Ishikawa (cell line): ENCODE results near the gene AGPAT3.
A peak's percentile ranks its signal among the peaks of the same experiment; 100 is the strongest.

Source experiments
- CEBPB ChIP-seq: IDR thresholded peaks from 2 replicates; pipeline ENCODE4 v1.6.1; 2012
- CREB1 ChIP-seq: IDR thresholded peaks from 2 replicates; pipeline ENCODE4 v1.6.1; 2012; ENCODE audit warnings: low read depth
- EGR1 ChIP-seq: IDR thresholded peaks from 2 replicates; pipeline ENCODE4 v1.6.1; 2012
- EP300 ChIP-seq: IDR thresholded peaks from 2 replicates; pipeline ENCODE4 v1.6.1; 2012; ENCODE audit warnings: borderline replicate concordance
- FOXM1 ChIP-seq: IDR thresholded peaks from 2 replicates; pipeline ENCODE4 v1.6.1; 2012; ENCODE audit warnings: low read depth, borderline replicate concordance
- NFIC ChIP-seq: IDR thresholded peaks from 2 replicates; pipeline ENCODE4 v1.6.1; 2012
- RAD21 ChIP-seq: IDR thresholded peaks from 2 replicates; pipeline ENCODE4 v1.6.1; 2012; ENCODE audit warnings: low read depth
- REST ChIP-seq: IDR thresholded peaks from 2 replicates; pipeline ENCODE4 v1.6.1; 2012; ENCODE audit warnings: low read depth, mild to moderate bottlenecking
- TAF1 ChIP-seq: IDR thresholded peaks from 2 replicates; pipeline ENCODE4 v1.6.1; 2012; ENCODE audit warnings: low read depth, mild to moderate bottlenecking
- TCF12 ChIP-seq: IDR thresholded peaks from 2 replicates; pipeline ENCODE4 v1.6.1; 2012; ENCODE audit warnings: low read depth
- TEAD4 ChIP-seq: IDR thresholded peaks from 2 replicates; pipeline ENCODE4 v1.6.1; 2012
- YY1 ChIP-seq: IDR thresholded peaks from 2 replicates; pipeline ENCODE4 v1.6.1; 2012; ENCODE audit warnings: low read depth
- ZBTB7A ChIP-seq: IDR thresholded peaks from 2 replicates; pipeline ENCODE4 v1.6.1; 2012; ENCODE audit warnings: low read depth
- TF ChIP-seq, protein P1 (sequence below): IDR thresholded peaks from 2 replicates; pipeline ENCODE4 v1.6.1; 2012
- TF ChIP-seq, protein P2 (sequence below): IDR thresholded peaks from 2 replicates; pipeline ENCODE4 v1.6.1; 2012

AGPAT3 gene

GRCh38 chr21:43954896-43955295 is 89.9 kb downstream of the AGPAT3 start:
- TF ChIP-seq FOXM1 = no peak
- TF ChIP-seq EP300 = no peak
- no peak for TF ChIP-seq TAF1
- TF ChIP-seq ZBTB7A = no peak
- no peak for TF ChIP-seq REST
- no peak for TF ChIP-seq TCF12
- TF ChIP-seq NFIC = no peak
- TF ChIP-seq CREB1 = no peak
- TF ChIP-seq RAD21 = no peak
- TF ChIP-seq EGR1 = no peak
- TF ChIP-seq YY1 = no peak
- TF ChIP-seq, protein P1, sequence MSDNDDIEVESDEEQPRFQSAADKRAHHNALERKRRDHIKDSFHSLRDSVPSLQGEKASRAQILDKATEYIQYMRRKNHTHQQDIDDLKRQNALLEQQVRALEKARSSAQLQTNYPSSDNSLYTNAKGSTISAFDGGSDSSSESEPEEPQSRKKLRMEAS = no peak
- TF ChIP-seq, protein P2, sequence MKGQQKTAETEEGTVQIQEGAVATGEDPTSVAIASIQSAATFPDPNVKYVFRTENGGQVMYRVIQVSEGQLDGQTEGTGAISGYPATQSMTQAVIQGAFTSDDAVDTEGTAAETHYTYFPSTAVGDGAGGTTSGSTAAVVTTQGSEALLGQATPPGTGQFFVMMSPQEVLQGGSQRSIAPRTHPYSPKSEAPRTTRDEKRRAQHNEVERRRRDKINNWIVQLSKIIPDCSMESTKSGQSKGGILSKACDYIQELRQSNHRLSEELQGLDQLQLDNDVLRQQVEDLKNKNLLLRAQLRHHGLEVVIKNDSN = no peak
- TF ChIP-seq TEAD4 = no peak
- TF ChIP-seq CEBPB = no peak

DNA sequence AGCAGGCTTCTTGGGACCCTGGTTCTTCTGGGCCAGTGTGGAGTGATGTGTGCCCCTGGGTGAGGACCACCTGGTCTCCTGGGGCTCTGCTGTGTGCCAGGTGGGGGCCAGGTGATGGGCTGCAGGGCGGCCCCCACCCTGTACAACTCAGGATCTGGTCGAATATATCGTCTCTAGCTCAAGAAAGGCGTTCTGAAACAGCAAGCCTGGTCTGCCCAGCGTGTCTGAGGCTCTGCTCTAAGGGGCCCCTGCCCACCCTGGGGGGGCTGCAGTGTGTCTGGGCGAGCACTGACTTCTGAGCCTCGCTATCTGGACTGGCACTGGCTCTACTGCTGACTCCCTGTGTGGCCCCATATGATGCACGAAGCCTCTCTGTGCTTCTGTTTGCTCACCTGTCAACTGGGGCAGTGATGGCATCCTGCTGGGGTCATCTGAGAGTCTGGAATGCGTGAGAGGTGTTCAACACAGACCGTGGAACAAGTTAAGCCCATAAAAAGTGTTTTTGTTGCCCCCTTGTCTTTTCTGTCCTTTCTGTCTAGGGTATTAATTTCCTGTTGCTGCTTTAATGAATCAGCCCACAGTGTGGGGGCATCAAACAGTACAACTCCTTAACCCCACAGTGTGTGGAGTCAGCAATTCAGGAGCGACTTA is 91.1 kb downstream of the AGPAT3 start:
- TF ChIP-seq TEAD4 (peak; percentile 13; the same call in 1 of the 2 replicates), RAD21 (no peak)
- TF ChIP-seq, protein P1 = no peak

DNA sequence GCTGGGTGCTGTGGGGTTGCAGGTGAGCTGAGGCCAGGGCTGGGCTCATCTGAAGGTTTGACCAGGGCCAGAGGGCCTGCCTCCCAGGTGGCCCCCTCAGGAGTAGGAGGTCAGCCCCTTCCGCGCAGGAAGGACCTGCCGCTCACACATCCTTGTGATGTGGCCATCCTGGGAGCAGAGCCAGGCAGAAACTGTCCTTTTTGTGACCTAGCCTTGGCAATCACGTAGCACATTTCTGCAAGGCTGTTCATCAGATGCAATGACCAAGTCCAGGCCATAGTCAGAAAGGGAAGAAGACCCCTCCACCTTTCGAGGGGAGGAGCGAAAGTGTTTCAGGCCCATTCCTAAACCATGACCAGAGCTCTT is 91.6 kb downstream of the AGPAT3 start:
- TF ChIP-seq, protein P2 = no peak
- TF ChIP-seq CEBPB (no peak), TAF1 (no peak), NFIC (no peak)

- TF ChIP-seq NFIC = no peak
- TF ChIP-seq YY1 = no peak
- no peak for TF ChIP-seq ZBTB7A
- TF ChIP-seq RAD21 = no peak
- TF ChIP-seq FOXM1 = no peak
- TF ChIP-seq CEBPB = no peak
- no peak for TF ChIP-seq TCF12
Measured at GRCh38 chr21:43957128-43957571, 92.1 kb downstream of the AGPAT3 start.

DNA sequence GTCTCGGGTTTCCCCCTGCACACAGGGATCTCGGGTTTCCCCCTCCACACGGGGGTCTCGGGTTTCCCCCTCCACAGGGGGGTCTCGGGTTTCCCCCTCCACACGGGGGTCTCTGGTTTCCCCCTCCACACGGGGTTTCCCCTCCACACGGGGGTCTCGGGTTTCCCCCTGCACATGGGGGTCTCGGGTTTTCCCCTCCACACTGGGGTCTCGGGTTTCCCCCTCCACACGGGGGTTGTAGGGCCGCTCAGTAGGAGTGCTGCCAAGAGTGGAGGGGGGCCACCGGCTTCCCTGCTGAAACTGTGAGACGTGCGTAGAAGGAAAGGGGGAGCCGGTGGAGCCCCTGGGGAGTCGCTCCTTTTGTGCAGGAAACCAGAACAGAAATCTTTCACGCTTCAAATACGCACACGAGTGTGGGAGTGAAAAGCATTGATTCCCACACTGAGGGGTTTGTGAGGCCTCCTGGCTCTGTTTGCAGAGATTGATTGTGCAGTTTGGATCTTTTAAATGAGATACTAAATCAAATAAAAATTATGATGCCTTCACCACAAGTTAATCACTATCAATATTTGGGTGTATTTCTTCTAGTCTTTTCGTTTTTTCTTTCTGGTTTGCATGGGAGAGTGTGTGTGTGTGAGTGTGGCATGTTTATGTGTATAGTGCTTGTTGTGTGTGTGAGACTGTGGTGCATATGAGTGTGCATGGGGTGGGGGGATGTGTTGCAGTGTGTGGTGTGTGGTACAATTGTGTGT is 92.8 kb downstream of the AGPAT3 start:
- no peak for TF ChIP-seq CEBPB
- TF ChIP-seq YY1 = no peak
- TF ChIP-seq FOXM1 = no peak
- TF ChIP-seq TEAD4 = no peak
- no peak for TF ChIP-seq RAD21
- no peak for TF ChIP-seq ZBTB7A
- TF ChIP-seq TAF1 = no peak
- TF ChIP-seq, protein P2 = no peak
- no peak for TF ChIP-seq REST
- no peak for TF ChIP-seq EGR1
- TF ChIP-seq NFIC = no peak
- TF ChIP-seq EP300 = no peak
- TF ChIP-seq TCF12 = no peak
- TF ChIP-seq, protein P1 = no peak
